Measurements from ENCODE around the gene MDP1. TPM values are rescaled to one million over a fixed set of nuclear protein-coding genes. Genes with fewer than 3 reads are reported as not detected.
"Not testable (repeated sequence)": the region's sequence is repeated elsewhere in the genome, so short reads cannot be mapped to it uniquely, and the experiment has no call there.

The MDP1 gene
- total RNA-seq, 2 donors from 2014 or later: 21.0 to 25.0 TPM

DNA sequence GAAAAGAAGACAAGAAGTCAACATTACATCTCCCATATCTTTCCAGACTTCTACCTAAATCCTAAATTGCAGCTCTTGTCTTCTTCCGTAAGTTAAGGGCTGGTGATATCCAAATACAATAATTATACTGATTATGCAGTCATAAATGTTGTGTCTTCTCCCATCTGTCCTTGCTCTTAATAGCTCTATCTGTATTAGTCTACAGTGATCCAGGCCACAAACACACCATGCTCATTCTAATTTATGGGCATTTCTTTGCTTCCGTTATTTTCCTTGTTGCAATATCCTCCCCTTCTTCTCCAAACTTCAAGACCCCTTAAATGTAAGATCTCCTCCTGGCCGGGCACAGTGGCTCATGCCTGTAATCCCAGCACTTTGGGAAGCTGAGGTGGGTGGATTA, 3.7 kb upstream of the MDP1 start:
- no peak for DNase-seq
- H3K4me3 Mint-ChIP-seq: no peak overlapping the region
- Histone ChIP-seq H3K36me3 (ENCODE audit: control insufficient read depth, insufficient read depth, low read length) (peaks cover 18% of the 10 kb centered on the region), H3K9ac (ENCODE audit: extremely low read depth, low read length, poor library complexity, severe bottlenecking) (no peak overlapping the region), H3K27me3 (ENCODE audit: control insufficient read depth, insufficient read depth, low read length, poor library complexity, severe bottlenecking) (no peaks in the 10 kb centered on the region), H3K4me3 (ENCODE audit: low read length) (no peak overlapping the region), H3K4me1 (ENCODE audit: control insufficient read depth, insufficient read depth, low read length) (no peaks in the 10 kb centered on the region), H3K9me3 (ENCODE audit: control insufficient read depth, low read length) (no peaks in the 10 kb centered on the region), H3K27ac (ENCODE audit: low read depth, low read length) (no peak overlapping the region)
- H3K27ac Mint-ChIP-seq: no peak overlapping the region
- no peaks in the 10 kb centered on the region for H3K27me3 Mint-ChIP-seq (ENCODE audit: insufficient read depth)
- peaks cover 11% of the 10 kb centered on the region for H3K36me3 Mint-ChIP-seq (ENCODE audit: low read depth)
- WGBS, 2 experiments (ENCODE audit: insufficient coverage in 1 of 2, insufficient read length in 1 of 2): 62% methylated on average over 3 of the region's 3 CpGs; no CpG with 5 or more reads in 1 of the 2 experiments
- H3K4me1 Mint-ChIP-seq: peaks cover 6% of the 10 kb centered on the region
- TF ChIP-seq, protein P1, sequence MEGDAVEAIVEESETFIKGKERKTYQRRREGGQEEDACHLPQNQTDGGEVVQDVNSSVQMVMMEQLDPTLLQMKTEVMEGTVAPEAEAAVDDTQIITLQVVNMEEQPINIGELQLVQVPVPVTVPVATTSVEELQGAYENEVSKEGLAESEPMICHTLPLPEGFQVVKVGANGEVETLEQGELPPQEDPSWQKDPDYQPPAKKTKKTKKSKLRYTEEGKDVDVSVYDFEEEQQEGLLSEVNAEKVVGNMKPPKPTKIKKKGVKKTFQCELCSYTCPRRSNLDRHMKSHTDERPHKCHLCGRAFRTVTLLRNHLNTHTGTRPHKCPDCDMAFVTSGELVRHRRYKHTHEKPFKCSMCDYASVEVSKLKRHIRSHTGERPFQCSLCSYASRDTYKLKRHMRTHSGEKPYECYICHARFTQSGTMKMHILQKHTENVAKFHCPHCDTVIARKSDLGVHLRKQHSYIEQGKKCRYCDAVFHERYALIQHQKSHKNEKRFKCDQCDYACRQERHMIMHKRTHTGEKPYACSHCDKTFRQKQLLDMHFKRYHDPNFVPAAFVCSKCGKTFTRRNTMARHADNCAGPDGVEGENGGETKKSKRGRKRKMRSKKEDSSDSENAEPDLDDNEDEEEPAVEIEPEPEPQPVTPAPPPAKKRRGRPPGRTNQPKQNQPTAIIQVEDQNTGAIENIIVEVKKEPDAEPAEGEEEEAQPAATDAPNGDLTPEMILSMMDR (conservative IDR thresholded peaks at IDR 0.05): no peak
- H3K9me3 Mint-ChIP-seq: no peaks in the 10 kb centered on the region

DNA sequence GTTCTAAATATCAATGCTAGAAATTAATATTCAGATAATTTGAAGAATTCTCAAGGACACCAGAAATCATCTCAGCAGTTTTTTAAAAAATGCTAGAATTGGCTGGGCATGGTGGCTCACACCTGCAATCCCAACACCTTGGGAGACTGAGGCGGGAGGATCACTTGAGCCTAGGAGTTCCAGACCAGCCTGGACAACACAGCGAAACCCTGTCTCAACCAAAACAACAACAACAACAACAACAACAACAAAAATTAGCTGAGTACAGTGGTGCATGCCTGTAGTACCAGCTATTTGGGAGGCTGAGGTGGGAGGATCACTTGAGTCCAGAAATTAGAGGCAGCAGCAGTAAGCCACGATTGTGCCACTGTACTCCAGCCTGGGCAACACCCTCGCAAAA, 3.2 kb upstream of the MDP1 start:
- no peak for DNase-seq
- 92% methylated on average over 3 of the region's 4 CpGs; no CpG with 5 or more reads in 1 of the 2 experiments for WGBS, 2 experiments (ENCODE audit: insufficient coverage in 1 of 2, insufficient read length in 1 of 2)
- no peak overlapping the region for H3K4me3 Mint-ChIP-seq
- no peak overlapping the region for H3K27ac Mint-ChIP-seq
- no peaks in the 10 kb centered on the region for H3K9me3 ChIP-seq (ENCODE audit: control insufficient read depth, low read length)
- H3K9me3 Mint-ChIP-seq: no peaks in the 10 kb centered on the region
- H3K4me1 ChIP-seq (ENCODE audit: control insufficient read depth, insufficient read depth, low read length): no peaks in the 10 kb centered on the region
- H3K36me3 ChIP-seq (ENCODE audit: control insufficient read depth, insufficient read depth, low read length): peaks cover 15% of the 10 kb centered on the region
- no peak overlapping the region for H3K9ac ChIP-seq (ENCODE audit: extremely low read depth, low read length, poor library complexity, severe bottlenecking)
- H3K4me3 ChIP-seq (ENCODE audit: low read length): no peak overlapping the region
- TF ChIP-seq, protein P1 (conservative IDR thresholded peaks at IDR 0.05): no peak
- H3K27me3 ChIP-seq (ENCODE audit: control insufficient read depth, insufficient read depth, low read length, poor library complexity, severe bottlenecking): no peaks in the 10 kb centered on the region
- no peak overlapping the region for H3K27ac ChIP-seq (ENCODE audit: low read depth, low read length)
- peaks cover 9% of the 10 kb centered on the region for H3K36me3 Mint-ChIP-seq (ENCODE audit: low read depth)
- peaks cover 10% of the 10 kb centered on the region for H3K4me1 Mint-ChIP-seq
- no peaks in the 10 kb centered on the region for H3K27me3 Mint-ChIP-seq (ENCODE audit: insufficient read depth)

DNA sequence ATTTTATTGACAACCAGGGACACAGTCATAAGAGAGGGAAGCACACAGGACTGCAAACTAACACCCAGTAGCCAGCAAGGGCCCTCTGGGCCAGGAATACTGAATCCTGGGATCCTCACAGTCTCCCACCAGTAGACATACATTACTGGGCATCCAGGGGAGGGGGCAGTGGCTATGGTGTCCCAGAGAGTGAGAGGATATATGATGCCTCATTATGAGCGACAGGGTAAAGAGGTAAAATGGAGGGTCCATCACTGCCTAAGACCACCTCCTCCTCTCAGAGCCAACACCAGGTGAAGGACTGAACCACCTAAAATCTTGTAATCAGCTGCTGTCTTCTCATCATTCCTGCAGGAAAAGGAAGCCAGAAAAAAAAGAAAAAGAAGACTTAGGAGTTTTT, 1.0 kb upstream of the MDP1 start:
- H3K27ac ChIP-seq (ENCODE audit: low read depth, low read length); H3K27me3 Mint-ChIP-seq (ENCODE audit: insufficient read depth); H3K9me3 Mint-ChIP-seq; H3K4me3 ChIP-seq (ENCODE audit: low read length); H3K4me3 Mint-ChIP-seq; H3K27ac Mint-ChIP-seq; H3K9me3 ChIP-seq (ENCODE audit: control insufficient read depth, low read length); DNase-seq; H3K4me1 ChIP-seq (ENCODE audit: control insufficient read depth, insufficient read depth, low read length); H3K27me3 ChIP-seq (ENCODE audit: control insufficient read depth, insufficient read depth, low read length, poor library complexity, severe bottlenecking); H3K9ac ChIP-seq (ENCODE audit: extremely low read depth, low read length, poor library complexity, severe bottlenecking); H3K36me3 Mint-ChIP-seq (ENCODE audit: low read depth): not testable (repeated sequence)
- peaks cover 16% of the 10 kb centered on the region for H3K4me1 Mint-ChIP-seq
- no CpG with 5 or more reads among the region's 1 CpG for WGBS, 2 experiments (ENCODE audit: insufficient coverage in 1 of 2, insufficient read length in 1 of 2)
- peaks cover 15% of the 10 kb centered on the region for H3K36me3 ChIP-seq (ENCODE audit: control insufficient read depth, insufficient read depth, low read length)

DNA sequence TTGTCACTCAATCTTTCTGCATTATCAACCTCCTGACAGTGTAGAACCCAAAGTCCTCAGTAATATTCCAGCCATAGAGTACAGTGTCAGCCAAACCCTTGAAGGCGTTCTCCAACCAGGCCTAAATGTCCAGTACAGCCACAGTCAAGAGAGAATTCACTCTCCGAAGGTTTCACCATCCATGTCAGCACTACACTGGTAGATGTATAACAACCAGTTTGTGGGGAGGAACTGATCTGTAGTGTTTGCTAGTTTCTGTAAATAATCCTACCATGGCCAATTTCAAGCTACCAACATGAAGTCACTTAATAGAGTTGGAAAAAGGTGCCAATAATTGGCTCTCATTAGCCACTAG, 456 bp upstream of the MDP1 start:
- Mint-ChIP-seq H3K9me3 (no peaks in the 10 kb centered on the region), H3K27ac (peak overlapping the region; percentile 96), H3K36me3 (ENCODE audit: low read depth) (peaks cover 13% of the 10 kb centered on the region), H3K4me1 (peaks cover 16% of the 10 kb centered on the region), H3K27me3 (ENCODE audit: insufficient read depth) (no peaks in the 10 kb centered on the region), H3K4me3 (peak overlapping the region; percentile 92)
- DNase-seq: no peak
- TF ChIP-seq, protein P1 (conservative IDR thresholded peaks at IDR 0.05): no peak
- no peak overlapping the region for H3K4me3 ChIP-seq (ENCODE audit: low read length)
- H3K27ac ChIP-seq (ENCODE audit: low read depth, low read length): no peak overlapping the region
- peaks cover 20% of the 10 kb centered on the region for H3K36me3 ChIP-seq (ENCODE audit: control insufficient read depth, insufficient read depth, low read length)
- no peak overlapping the region for H3K9ac ChIP-seq (ENCODE audit: extremely low read depth, low read length, poor library complexity, severe bottlenecking)
- H3K4me1 ChIP-seq (ENCODE audit: control insufficient read depth, insufficient read depth, low read length): peaks cover 3% of the 10 kb centered on the region
- WGBS, 2 experiments (ENCODE audit: insufficient coverage in 1 of 2, insufficient read length in 1 of 2): 92 to 94% methylated on average over 1 to 2 of the region's 2 CpGs
- H3K27me3 ChIP-seq (ENCODE audit: control insufficient read depth, insufficient read depth, low read length, poor library complexity, severe bottlenecking): no peaks in the 10 kb centered on the region
- no peaks in the 10 kb centered on the region for H3K9me3 ChIP-seq (ENCODE audit: control insufficient read depth, low read length)

Measured in endodermal cell (in vitro differentiated cells).